Neural progenitor cell (in vitro differentiated cells): Measurements from ENCODE around the gene PDGFRB. TPM values are rescaled to one million over a fixed set of nuclear protein-coding genes. Genes with fewer than 3 reads are reported as not detected.
A peak's percentile ranks its signal among the peaks of the same experiment; 100 is the strongest.

Experiments used
- DNase-seq: peaks from one replicate; pipeline ENCODE4 v3.0.0-alpha.2; 2016; ENCODE audit warnings: low spot score
- H2AFZ ChIP-seq: fragments of 200-600 bp; sonication (generic); replicated peaks from 2 replicates; pipeline ENCODE4 v1.6.1; 2016; ENCODE audit warnings: antibody characterized with exemption
- H3F3A ChIP-seq: fragments of 200-600 bp; sonication (generic); 2 replicates; pipeline ENCODE4 v1.6.1; 2016; ENCODE audit warnings: antibody characterized with exemption, low read depth
- H3K27ac ChIP-seq: fragments of 200-600 bp; sonication (generic); 2 replicates; pipeline ENCODE4 v1.5.1; 2016; ENCODE audit warnings: mild to moderate bottlenecking
- H3K27me3 ChIP-seq: fragments of 200-600 bp; sonication (generic); 2 replicates; pipeline ENCODE4 v1.6.1; 2016; ENCODE audit warnings: mild to moderate bottlenecking, moderate library complexity
- H3K36me3 ChIP-seq: fragments of 200-600 bp; sonication (generic); 2 replicates; pipeline ENCODE4 v1.5.1; 2016
- H3K4me1 ChIP-seq: fragments of 200-600 bp; sonication (generic); 2 replicates; pipeline ENCODE4 v1.6.1; 2016; ENCODE audit warnings: mixed run types
- H3K4me2 ChIP-seq: fragments of 200-600 bp; sonication (generic); 2 replicates; pipeline ENCODE4 v1.6.1; 2016
- H3K4me3 ChIP-seq: fragments of 200-600 bp; sonication (generic); 2 replicates; pipeline ENCODE4 v1.5.1; 2016
- H3K79me2 ChIP-seq: fragments of 200-600 bp; sonication (generic); 2 replicates; pipeline ENCODE4 v1.6.1; 2016; ENCODE audit warnings: low read depth
- H3K9ac ChIP-seq: fragments of 200-600 bp; sonication (generic); 2 replicates; pipeline ENCODE4 v1.6.1; 2016
- H3K9me3 ChIP-seq: fragments of 200-600 bp; sonication (generic); 2 replicates; pipeline ENCODE4 v1.5.1; 2016; ENCODE audit warnings: low read depth
- H4K20me1 ChIP-seq: fragments of 200-600 bp; sonication (generic); 2 replicates; pipeline ENCODE4 v1.6.1; 2016; ENCODE audit warnings: low read depth
- H3K27ac Mint-ChIP-seq: 3 replicates; pipeline ENCODE4 v1.8.0; 2021; ENCODE audit warnings: mixed read lengths
- H3K27me3 Mint-ChIP-seq: 2 replicates; pipeline ENCODE4 v1.8.0; 2022; ENCODE audit warnings: low read depth, mild to moderate bottlenecking, inconsistent platforms, moderate library complexity, mixed read lengths; ENCODE audit not compliant: insufficient read depth
- H3K36me3 Mint-ChIP-seq: 3 replicates; pipeline ENCODE4 v1.8.0; 2021; ENCODE audit warnings: mixed read lengths
- H3K4me1 Mint-ChIP-seq: 3 replicates; pipeline ENCODE4 v1.8.0; 2021; ENCODE audit warnings: mixed read lengths
- H3K4me3 Mint-ChIP-seq: 3 replicates; pipeline ENCODE4 v1.8.0; 2021; ENCODE audit warnings: mild to moderate bottlenecking, moderate library complexity, mixed read lengths
- H3K9me3 Mint-ChIP-seq: 3 replicates; pipeline ENCODE4 v1.8.0; 2020; ENCODE audit warnings: mixed read lengths
- CTCF ChIP-seq: fragments of 200-600 bp; sonication (generic); IDR thresholded peaks from 2 replicates; pipeline ENCODE4 v1.5.1; 2017; ENCODE audit warnings: antibody characterized with exemption, mild to moderate bottlenecking
- EZH2 ChIP-seq: fragments of 200-600 bp; sonication (generic); IDR thresholded peaks from 2 replicates; pipeline ENCODE4 v1.6.1; 2017; ENCODE audit warnings: antibody characterized with exemption, mild to moderate bottlenecking, moderate library complexity
- EZH2phosphoT487 ChIP-seq: fragments of 200-600 bp; sonication (generic); IDR thresholded peaks from 2 replicates; pipeline ENCODE4 v1.6.1; 2017; ENCODE audit warnings: antibody characterized with exemption
- total RNA-seq: library from RNA; depleted of rRNA; stranded (reverse); fragments of >200 nt; gene quantifications from 2 replicates; pipeline ENCODE4 v1.2.3, GENCODE V29; 2015; ENCODE audit warnings: low replicate concordance

The PDGFRB gene
- total RNA-seq, 1 donor from 2014 or later, result 8.9 TPM

- Mint-ChIP-seq H3K9me3 (peaks cover 2% of the 10 kb centered on the region), H3K27ac (no peak overlapping the region), H3K4me1 (peaks cover 32% of the 10 kb centered on the region), H3K36me3 (no peaks in the 10 kb centered on the region), H3K27me3 (peaks cover 44% of the 10 kb centered on the region), H3K4me3 (no peak overlapping the region)
- no peaks in the 10 kb centered on the region for H3K79me2 ChIP-seq
- H4K20me1 ChIP-seq, result no peaks in the 10 kb centered on the region
- H3K4me1 ChIP-seq, result peaks cover 16% of the 10 kb centered on the region
- H2AFZ ChIP-seq, result no peak overlapping the region
- H3K4me3 ChIP-seq, result no peak overlapping the region
- no peak overlapping the region for H3K27ac ChIP-seq
- peak overlapping the region; percentile 78 for H3K4me2 ChIP-seq
- H3K9me3 ChIP-seq, result no peaks in the 10 kb centered on the region
- H3K36me3 ChIP-seq, result no peaks in the 10 kb centered on the region
- peaks cover 91% of the 10 kb centered on the region for H3K27me3 ChIP-seq
- peak; percentile 61 for DNase-seq
- TF ChIP-seq EZH2 (no peak), CTCF (peak; percentile 58)
- H3K9ac ChIP-seq, result no peak overlapping the region
- H3F3A ChIP-seq, result peaks cover 12% of the 10 kb centered on the region
Measured at GRCh38 chr5:150167908-150168307, 12.3 kb upstream of the PDGFRB start.

GRCh38 chr5:150167512-150167850 is 11.8 kb upstream of the PDGFRB start:
- H3K27me3 Mint-ChIP-seq, result peaks cover 46% of the 10 kb centered on the region
- Histone ChIP-seq H2AFZ (peak overlapping the region; percentile 96), H3K4me1 (peaks cover 16% of the 10 kb centered on the region), H4K20me1 (no peaks in the 10 kb centered on the region), H3F3A (peaks cover 12% of the 10 kb centered on the region), H3K36me3 (no peaks in the 10 kb centered on the region), H3K9me3 (no peaks in the 10 kb centered on the region), H3K9ac (no peak overlapping the region), H3K4me2 (peak overlapping the region; percentile 78), H3K27ac (no peak overlapping the region), H3K4me3 (peak overlapping the region; percentile 43), H3K27me3 (peaks cover 89% of the 10 kb centered on the region), H3K79me2 (no peaks in the 10 kb centered on the region)
- no peak for TF ChIP-seq EZH2phosphoT487
- TF ChIP-seq EZH2, result no peak
- TF ChIP-seq CTCF, result no peak
- peak; percentile 50 for DNase-seq
- H3K27ac Mint-ChIP-seq, result peak overlapping the region; percentile 73
- H3K4me3 Mint-ChIP-seq, result no peak overlapping the region
- H3K36me3 Mint-ChIP-seq, result no peaks in the 10 kb centered on the region
- peaks cover 32% of the 10 kb centered on the region for H3K4me1 Mint-ChIP-seq
- H3K9me3 Mint-ChIP-seq, result peaks cover 2% of the 10 kb centered on the region

- TF ChIP-seq CTCF (peak; percentile 14), EZH2phosphoT487 (peak; percentile 96), EZH2 (peak; percentile 99)
- Histone ChIP-seq H3K4me2 (peak within 1 kb of the TSS; percentile 78), H3K4me1 (peaks cover 16% of the 10 kb centered on the region), H2AFZ (peak within 1 kb of the TSS; percentile 96), H3K4me3 (peak within 1 kb of the TSS; percentile 43), H3K27me3 (peaks cover 83% of the 10 kb centered on the region), H4K20me1 (no peaks in the 10 kb centered on the region), H3K79me2 (no peaks in the 10 kb centered on the region), H3K36me3 (no peaks in the 10 kb centered on the region), H3K27ac (no peak within 1 kb of the TSS), H3K9me3 (no peaks in the 10 kb centered on the region), H3K9ac (no peak within 1 kb of the TSS), H3F3A (peaks cover 12% of the 10 kb centered on the region)
- Mint-ChIP-seq H3K27me3 (peaks cover 45% of the 10 kb centered on the region), H3K4me1 (peaks cover 32% of the 10 kb centered on the region), H3K36me3 (no peaks in the 10 kb centered on the region), H3K4me3 (peak within 1 kb of the TSS; percentile 48), H3K9me3 (peaks cover 2% of the 10 kb centered on the region), H3K27ac (peak within 1 kb of the TSS; percentile 73)
- peak; percentile 58 for DNase-seq
Measured at GRCh38 chr5:150166650-150167511, 11.2 kb upstream of the PDGFRB start, which contains the start of gene CDX1. Gene CDX1, plus strand, starts transcription at chr5:150166778. Its CDS starts 99 bp downstream, at chr5:150166877.
